NCI-H1436 treated with DMSO at 0.1 percent for 48 hours (cell line): ENCODE results near the gene MFNG.

Experiments used
- DNase-seq: peaks from one replicate; lab custom pipeline; 2025; lab: John Stamatoyannopoulos, UW

MFNG gene

GRCh38 chr22:37511395-37512104 lies 25.4 kb upstream of the MFNG start:
- DNase-seq, result no peak

GRCh38 chr22:37510091-37510490 lies 23.9 kb upstream of the MFNG start:
- DNase-seq, result no peak

- no peak for DNase-seq
Measured at GRCh38 chr22:37509059-37509860, 23.1 kb upstream of the MFNG start.

GRCh38 chr22:37508431-37508992 lies 22.3 kb upstream of the MFNG start:
- no peak for DNase-seq

GRCh38 chr22:37507731-37508130 lies 21.5 kb upstream of the MFNG start:
- no peak for DNase-seq

GRCh38 chr22:37505989-37506388 lies 19.8 kb upstream of the MFNG start:
- DNase-seq, result no peak

GRCh38 chr22:37505565-37505964 lies 19.4 kb upstream of the MFNG start:
- DNase-seq, result no peak

GRCh38 chr22:37504964-37505363 lies 18.8 kb upstream of the MFNG start:
- DNase-seq, result no peak

GRCh38 chr22:37503850-37504249 lies 17.7 kb upstream of the MFNG start:
- DNase-seq, result no peak

- DNase-seq, result no peak
Measured at GRCh38 chr22:37503183-37503683, 17.0 kb upstream of the MFNG start.

GRCh38 chr22:37502342-37503182 lies 16.4 kb upstream of the MFNG start:
- DNase-seq, result no peak

- no peak for DNase-seq
Measured at GRCh38 chr22:37501610-37502341, 15.6 kb upstream of the MFNG start.

- DNase-seq, result no peak
Measured at GRCh38 chr22:37500745-37501609, 14.8 kb upstream of the MFNG start.

- DNase-seq, result no peak
Measured at GRCh38 chr22:37499789-37500540, 13.8 kb upstream of the MFNG start.

- no peak for DNase-seq
Measured at GRCh38 chr22:37499027-37499707, 13.0 kb upstream of the MFNG start.

GRCh38 chr22:37498289-37498909 lies 12.2 kb upstream of the MFNG start:
- DNase-seq, result no peak

GRCh38 chr22:37497062-37497599 lies 10.9 kb upstream of the MFNG start:
- DNase-seq, result no peak

GRCh38 chr22:37496651-37497050 lies 10.5 kb upstream of the MFNG start:
- no peak for DNase-seq
